NCI-H2196 (cell line): ENCODE data around the gene KCNQ5.
"Not testable (repeated sequence)": the region's sequence is repeated elsewhere in the genome, so short reads cannot be mapped to it uniquely, and the experiment has no call there.

Experiments used
- DNase-seq: peaks from one replicate; lab custom pipeline; 2025; ENCODE audit not compliant: unreplicated experiment; lab: John Stamatoyannopoulos, UW

KCNQ5 gene

GRCh38 chr6:73156793-73157767, 535.2 kb downstream of the KCNQ5 start:
- DNase-seq = no peak

GRCh38 chr6:73157870-73158269, 536.0 kb downstream of the KCNQ5 start:
- DNase-seq = no peak

GRCh38 chr6:73169111-73169510, 547.2 kb downstream of the KCNQ5 start:
- DNase-seq = no peak

GRCh38 chr6:73169633-73170032, 547.8 kb downstream of the KCNQ5 start:
- no peak for DNase-seq

- DNase-seq = no peak
Observed at GRCh38 chr6:73174646-73175045, 552.8 kb downstream of the KCNQ5 start.

- no peak for DNase-seq
Observed at GRCh38 chr6:73176057-73176456, 554.2 kb downstream of the KCNQ5 start.

- no peak for DNase-seq
Observed at GRCh38 chr6:73177221-73177944, 555.5 kb downstream of the KCNQ5 start.

GRCh38 chr6:73180076-73180738, 558.3 kb downstream of the KCNQ5 start:
- no peak for DNase-seq

GRCh38 chr6:73180763-73181619, 559.1 kb downstream of the KCNQ5 start:
- peak; percentile 35 for DNase-seq

GRCh38 chr6:73182021-73182607, 560.2 kb downstream of the KCNQ5 start:
- DNase-seq = no peak

GRCh38 chr6:73193302-73193701, 571.4 kb downstream of the KCNQ5 start:
- not testable (repeated sequence) for DNase-seq

GRCh38 chr6:73194744-73195143, 572.9 kb downstream of the KCNQ5 start:
- no peak for DNase-seq

- no peak for DNase-seq
Observed at GRCh38 chr6:73200247-73200646, 578.4 kb downstream of the KCNQ5 start.

GRCh38 chr6:73200735-73201134, 578.9 kb downstream of the KCNQ5 start:
- no peak for DNase-seq

- DNase-seq = no peak
Observed at GRCh38 chr6:73203098-73203497, 581.2 kb downstream of the KCNQ5 start.

GRCh38 chr6:73204252-73204651, 582.4 kb downstream of the KCNQ5 start:
- no peak for DNase-seq

GRCh38 chr6:73207221-73207837, 585.5 kb downstream of the KCNQ5 start:
- no peak for DNase-seq

- no peak for DNase-seq
Observed at GRCh38 chr6:73209117-73209516, 587.3 kb downstream of the KCNQ5 start.

- DNase-seq = no peak
Observed at GRCh38 chr6:73216859-73217258, 595.0 kb downstream of the KCNQ5 start.

- no peak for DNase-seq
Observed at GRCh38 chr6:73225396-73225795, 603.5 kb downstream of the KCNQ5 start, which contains the start of gene KHDC1L. Gene KHDC1L (minus strand): TSS chr6:73225496. CDS start chr6:73225408, 88 bp downstream.
